Measurements from ENCODE around the gene PDE1A.

DNA sequence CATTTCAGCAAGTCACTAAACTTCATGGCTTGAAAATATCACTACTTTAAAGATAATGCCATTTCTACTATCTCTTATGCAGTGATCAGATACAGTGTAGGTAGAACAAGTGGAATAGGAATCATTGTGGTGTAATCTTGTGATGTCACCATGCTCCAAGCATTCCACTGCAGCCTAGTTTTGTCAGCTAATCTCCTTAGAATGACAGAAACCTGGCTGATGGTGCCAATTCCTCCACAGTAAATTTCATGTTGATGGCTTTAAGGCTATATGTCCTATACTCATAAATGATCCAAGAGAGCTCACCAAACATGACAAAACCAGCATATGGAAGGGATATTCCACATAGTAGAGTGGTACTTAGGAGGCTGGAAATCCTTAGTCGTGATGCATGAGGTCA, 184.9 kb downstream of the PDE1A start:
- TF ChIP-seq, protein P1, sequence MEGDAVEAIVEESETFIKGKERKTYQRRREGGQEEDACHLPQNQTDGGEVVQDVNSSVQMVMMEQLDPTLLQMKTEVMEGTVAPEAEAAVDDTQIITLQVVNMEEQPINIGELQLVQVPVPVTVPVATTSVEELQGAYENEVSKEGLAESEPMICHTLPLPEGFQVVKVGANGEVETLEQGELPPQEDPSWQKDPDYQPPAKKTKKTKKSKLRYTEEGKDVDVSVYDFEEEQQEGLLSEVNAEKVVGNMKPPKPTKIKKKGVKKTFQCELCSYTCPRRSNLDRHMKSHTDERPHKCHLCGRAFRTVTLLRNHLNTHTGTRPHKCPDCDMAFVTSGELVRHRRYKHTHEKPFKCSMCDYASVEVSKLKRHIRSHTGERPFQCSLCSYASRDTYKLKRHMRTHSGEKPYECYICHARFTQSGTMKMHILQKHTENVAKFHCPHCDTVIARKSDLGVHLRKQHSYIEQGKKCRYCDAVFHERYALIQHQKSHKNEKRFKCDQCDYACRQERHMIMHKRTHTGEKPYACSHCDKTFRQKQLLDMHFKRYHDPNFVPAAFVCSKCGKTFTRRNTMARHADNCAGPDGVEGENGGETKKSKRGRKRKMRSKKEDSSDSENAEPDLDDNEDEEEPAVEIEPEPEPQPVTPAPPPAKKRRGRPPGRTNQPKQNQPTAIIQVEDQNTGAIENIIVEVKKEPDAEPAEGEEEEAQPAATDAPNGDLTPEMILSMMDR (conservative IDR thresholded peaks at IDR 0.05; ENCODE audit: low read length): no peak
- no peak for TF ChIP-seq EZH2phosphoT487 (IDR thresholded peaks at IDR 0.05; ENCODE audit: borderline replicate concordance, low read depth, low read length)
